GM23338 (cell line): ENCODE results near the gene IER5. TPM values are rescaled to one million over a fixed set of nuclear protein-coding genes. Genes with fewer than 3 reads are reported as not detected.

ENCODE experiments used
- ATAC-seq: fragments of 200-7000 bp; cut with Tn5 transposase; 3 replicates; pipeline ENCODE4 v1.9.1; 2020
- DNase-seq: peaks from one replicate; pipeline ENCODE4 v3.0.0-alpha.2; 2015; ENCODE audit warnings: low spot score
- H2AFZ ChIP-seq: fragments of 200-600 bp; sonication (generic); 2 replicates; pipeline ENCODE4 v1.8.0; 2016; ENCODE audit warnings: antibody characterized with exemption, mild to moderate bottlenecking, moderate library complexity
- H3F3A ChIP-seq: fragments of 200-600 bp; sonication (generic); replicated peaks from 2 replicates; pipeline ENCODE4 v1.8.0; 2017; ENCODE audit warnings: antibody characterized with exemption, mixed run types, low read depth
- H3K27ac ChIP-seq: fragments of 200-600 bp; sonication (generic); 2 replicates; pipeline ENCODE4 v1.6.1; 2016; ENCODE audit warnings: low read depth
- H3K27me3 ChIP-seq: fragments of 200-600 bp; sonication (generic); 2 replicates; pipeline ENCODE4 v1.8.0; 2016; ENCODE audit warnings: mild to moderate bottlenecking, mixed run types, moderate library complexity; ENCODE audit not compliant: insufficient read depth
- H3K36me3 ChIP-seq: fragments of 200-600 bp; sonication (generic); 2 replicates; pipeline ENCODE4 v1.8.0; 2016; ENCODE audit warnings: mild to moderate bottlenecking; ENCODE audit not compliant: insufficient read depth
- H3K4me1 ChIP-seq: fragments of 200-600 bp; sonication (generic); 2 replicates; pipeline ENCODE4 v1.8.0; 2016; ENCODE audit warnings: mild to moderate bottlenecking, moderate library complexity; ENCODE audit not compliant: insufficient read depth
- H3K4me2 ChIP-seq: fragments of 200-600 bp; sonication (generic); 2 replicates; pipeline ENCODE4 v1.7.1; 2017; ENCODE audit warnings: mixed run types
- H3K4me3 ChIP-seq: fragments of 200-600 bp; sonication (generic); 2 replicates; pipeline ENCODE4 v1.6.1; 2016; ENCODE audit warnings: mixed run types
- H3K79me2 ChIP-seq: fragments of 200-600 bp; sonication (generic); replicated peaks from 2 replicates; pipeline ENCODE4 v1.8.0; 2017; ENCODE audit warnings: mild to moderate bottlenecking; ENCODE audit not compliant: insufficient read depth
- H3K9me2 ChIP-seq: fragments of 200-600 bp; sonication (generic); 2 replicates; pipeline ENCODE4 v1.8.0; 2017; ENCODE audit not compliant: insufficient read depth
- H4K20me1 ChIP-seq: fragments of 200-600 bp; sonication (generic); replicated peaks from 2 replicates; pipeline ENCODE4 v1.8.0; 2017; ENCODE audit warnings: mild to moderate bottlenecking; ENCODE audit not compliant: insufficient read depth
- H3K27ac Mint-ChIP-seq: 2 replicates; pipeline ENCODE4 v1.8.0; 2020; ENCODE audit warnings: inconsistent platforms, mild to moderate bottlenecking, moderate library complexity, mixed read lengths
- H3K27me3 Mint-ChIP-seq: 3 replicates; pipeline ENCODE4 v1.8.0; 2022; ENCODE audit warnings: low read depth, mild to moderate bottlenecking, moderate library complexity, mixed read lengths, inconsistent platforms; ENCODE audit not compliant: insufficient read depth, poor library complexity
- H3K36me3 Mint-ChIP-seq: 3 replicates; pipeline ENCODE4 v1.8.0; 2021; ENCODE audit warnings: low read depth, mild to moderate bottlenecking, inconsistent platforms, moderate library complexity, mixed read lengths
- H3K4me1 Mint-ChIP-seq: 3 replicates; pipeline ENCODE4 v1.8.0; 2020; ENCODE audit warnings: mild to moderate bottlenecking, inconsistent platforms, mixed read lengths
- H3K4me3 Mint-ChIP-seq: 3 replicates; pipeline ENCODE4 v1.8.0; 2021; ENCODE audit warnings: moderate library complexity, mild to moderate bottlenecking, inconsistent platforms, mixed read lengths
- H3K9me3 Mint-ChIP-seq: 3 replicates; pipeline ENCODE4 v1.8.0; 2020; ENCODE audit warnings: moderate library complexity, mild to moderate bottlenecking, inconsistent platforms, mixed read lengths
- EZH2phosphoT487 ChIP-seq: fragments of 200-600 bp; sonication (generic); IDR thresholded peaks from one replicate; pipeline ENCODE4 v1.8.1; 2018; ENCODE audit warnings: antibody characterized with exemption; ENCODE audit not compliant: unreplicated experiment
- NANOG ChIP-seq: IDR thresholded peaks from 2 replicates; pipeline ENCODE4 v1.6.1; 2016; ENCODE audit warnings: antibody characterized with exemption, borderline replicate concordance
- POLR2AphosphoS5 ChIP-seq: IDR thresholded peaks from 2 replicates; pipeline ENCODE4 v1.6.1; 2016; ENCODE audit warnings: antibody characterized with exemption, low read depth
- ZNF114 ChIP-seq: fragments of 250-450 bp; sonication (Bioruptor Pico); IDR thresholded peaks from 2 replicates; pipeline ENCODE4 v1.5.0; 2020; ENCODE audit warnings: mild to moderate bottlenecking, moderate library complexity
- ZNF331 ChIP-seq: fragments of 250-450 bp; sonication (Bioruptor Pico); IDR thresholded peaks from 2 replicates; pipeline ENCODE4 v1.5.0; 2020; ENCODE audit warnings: low read depth, mild to moderate bottlenecking, moderate library complexity
- polyA plus RNA-seq: library from polyadenylated mRNA; unstranded; fragments of >200 nt; fragmentation: Nextera tagmentation; extraction: Ambion mirVana; gene quantifications from 2 replicates; pipeline ENCODE4 v1.2.1, GENCODE V29; 2016
- total RNA-seq: library from RNA; depleted of rRNA; stranded (reverse); fragments of >200 nt; shearing (Covaris generic); gene quantifications from 2 replicates; pipeline ENCODE4 v1.2.3, GENCODE V29; 2014
- TF ChIP-seq, protein P1 (sequence below), 2 experiments: fragments of 200-600 bp in 1 of 2; sonication (generic) in 1 of 2; conservative IDR thresholded peaks; 2 replicates each; pipeline versions ENCODE4 v1.5.1 to v1.6.1; 2016 to 2017; ENCODE audit warnings: antibody characterized with exemption in 2 of 2, low read depth in 2 of 2, mild to moderate bottlenecking in 2 of 2, moderate library complexity in 1 of 2
- TF ChIP-seq, protein P2 (sequence below): IDR thresholded peaks from 2 replicates; pipeline ENCODE4 v1.6.1; 2016; ENCODE audit warnings: antibody characterized with exemption
- TF ChIP-seq, protein P3 (sequence below): fragments of 250-450 bp; sonication (Bioruptor Pico); IDR thresholded peaks from 2 replicates; pipeline ENCODE4 v1.5.0; 2020; ENCODE audit warnings: mild to moderate bottlenecking, moderate library complexity

IER5 gene
- total and polyA plus RNA-seq, 2 experiments from 2014 or later: 3.8 to 9.5 TPM

DNA sequence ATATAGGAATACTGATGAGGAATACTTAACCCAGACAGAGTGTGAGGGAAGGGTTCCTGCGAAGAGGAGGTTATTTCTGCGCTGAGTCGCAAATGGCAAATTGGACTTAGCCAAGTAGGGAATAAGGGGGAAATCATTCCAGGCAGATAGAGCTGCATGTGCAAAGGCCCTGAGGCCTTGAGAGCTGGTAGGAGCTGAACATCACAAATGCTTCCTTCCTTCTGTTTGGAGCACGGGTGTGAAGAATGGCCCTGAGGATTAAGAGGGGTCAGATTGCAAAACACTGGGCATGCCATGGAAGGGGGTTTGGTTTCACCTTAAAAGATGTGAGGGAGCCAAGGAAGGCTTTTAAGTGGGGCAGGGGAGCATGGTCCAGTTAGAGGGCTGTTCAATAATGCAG lies 12.4 kb downstream of the IER5 start (continued):
- TF ChIP-seq, protein P1, sequence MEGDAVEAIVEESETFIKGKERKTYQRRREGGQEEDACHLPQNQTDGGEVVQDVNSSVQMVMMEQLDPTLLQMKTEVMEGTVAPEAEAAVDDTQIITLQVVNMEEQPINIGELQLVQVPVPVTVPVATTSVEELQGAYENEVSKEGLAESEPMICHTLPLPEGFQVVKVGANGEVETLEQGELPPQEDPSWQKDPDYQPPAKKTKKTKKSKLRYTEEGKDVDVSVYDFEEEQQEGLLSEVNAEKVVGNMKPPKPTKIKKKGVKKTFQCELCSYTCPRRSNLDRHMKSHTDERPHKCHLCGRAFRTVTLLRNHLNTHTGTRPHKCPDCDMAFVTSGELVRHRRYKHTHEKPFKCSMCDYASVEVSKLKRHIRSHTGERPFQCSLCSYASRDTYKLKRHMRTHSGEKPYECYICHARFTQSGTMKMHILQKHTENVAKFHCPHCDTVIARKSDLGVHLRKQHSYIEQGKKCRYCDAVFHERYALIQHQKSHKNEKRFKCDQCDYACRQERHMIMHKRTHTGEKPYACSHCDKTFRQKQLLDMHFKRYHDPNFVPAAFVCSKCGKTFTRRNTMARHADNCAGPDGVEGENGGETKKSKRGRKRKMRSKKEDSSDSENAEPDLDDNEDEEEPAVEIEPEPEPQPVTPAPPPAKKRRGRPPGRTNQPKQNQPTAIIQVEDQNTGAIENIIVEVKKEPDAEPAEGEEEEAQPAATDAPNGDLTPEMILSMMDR (conservative IDR thresholded peaks at IDR 0.05; ENCODE audit: low read depth in 2 of 2): no peak
- TF ChIP-seq POLR2AphosphoS5 (no peak), EZH2phosphoT487 (no peak), NANOG (no peak), ZNF114 (CRISPR knock-in tag) (no peak), ZNF331 (CRISPR knock-in tag) (no peak)

DNA sequence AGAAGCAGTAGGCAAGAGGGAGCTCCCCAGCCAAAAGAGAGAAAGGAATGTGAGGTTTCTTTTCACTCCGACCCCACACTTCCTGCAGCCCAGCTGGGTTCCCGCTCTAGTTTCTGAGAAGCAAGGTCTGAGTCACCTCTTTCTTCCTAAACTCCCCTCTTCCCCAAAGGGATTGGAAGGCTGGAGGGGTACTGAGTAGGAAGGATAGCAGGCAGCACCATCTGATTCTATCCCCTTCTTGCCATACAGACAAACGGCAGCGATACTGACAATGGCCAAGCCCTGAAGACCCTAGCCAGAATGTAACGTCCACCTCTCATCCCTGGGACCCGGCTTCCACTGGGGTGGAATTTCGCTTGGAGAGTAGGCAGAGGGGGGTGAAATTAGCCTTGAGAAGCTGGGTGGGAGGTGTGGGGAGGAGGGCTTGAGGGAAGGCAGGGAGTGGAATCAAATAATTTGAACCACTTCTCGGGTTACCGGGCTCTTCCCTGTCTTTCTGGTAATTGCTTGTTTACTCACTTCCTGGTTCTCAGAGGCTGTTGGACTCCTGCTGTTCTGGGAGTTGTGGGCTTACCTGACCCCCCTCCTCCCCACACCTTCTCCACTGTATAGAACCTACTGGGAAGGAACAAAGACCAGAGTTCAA lies 13.2 kb downstream of the IER5 start:
- Histone ChIP-seq H3K9me2 (no peaks in the 10 kb centered on the region), H3K4me3 (peak overlapping the region; percentile 54), H3K36me3 (no peaks in the 10 kb centered on the region), H3K27me3 (peaks cover 82% of the 10 kb centered on the region), H3K4me1 (peaks cover 74% of the 10 kb centered on the region), H3F3A (peaks cover 21% of the 10 kb centered on the region; the same call in 1 of the 2 replicates), H3K27ac (peak overlapping the region; percentile 95), H3K79me2 (no peaks in the 10 kb centered on the region), H4K20me1 (no peaks in the 10 kb centered on the region; the same call in 1 of the 2 replicates), H3K4me2 (peak overlapping the region; percentile 79), H2AFZ (no peak overlapping the region)
- peak overlapping the region; percentile 71 for H3K4me3 Mint-ChIP-seq
- DNase-seq: peak; percentile 93
- H3K27me3 Mint-ChIP-seq: peaks cover 48% of the 10 kb centered on the region
- peak; percentile 34 for ATAC-seq
- no peaks in the 10 kb centered on the region; the same call in 2 of the 3 replicates for H3K9me3 Mint-ChIP-seq
- TF ChIP-seq, protein P2, sequence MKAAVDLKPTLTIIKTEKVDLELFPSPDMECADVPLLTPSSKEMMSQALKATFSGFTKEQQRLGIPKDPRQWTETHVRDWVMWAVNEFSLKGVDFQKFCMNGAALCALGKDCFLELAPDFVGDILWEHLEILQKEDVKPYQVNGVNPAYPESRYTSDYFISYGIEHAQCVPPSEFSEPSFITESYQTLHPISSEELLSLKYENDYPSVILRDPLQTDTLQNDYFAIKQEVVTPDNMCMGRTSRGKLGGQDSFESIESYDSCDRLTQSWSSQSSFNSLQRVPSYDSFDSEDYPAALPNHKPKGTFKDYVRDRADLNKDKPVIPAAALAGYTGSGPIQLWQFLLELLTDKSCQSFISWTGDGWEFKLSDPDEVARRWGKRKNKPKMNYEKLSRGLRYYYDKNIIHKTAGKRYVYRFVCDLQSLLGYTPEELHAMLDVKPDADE: 0 out of 2 replicates have a peak, but pooled peaks have one; percentile 11
- TF ChIP-seq ZNF114 (CRISPR knock-in tag): no peak
- TF ChIP-seq, protein P1 (conservative IDR thresholded peaks at IDR 0.05; ENCODE audit: low read depth in 2 of 2): no peak
- TF ChIP-seq, protein P3, sequence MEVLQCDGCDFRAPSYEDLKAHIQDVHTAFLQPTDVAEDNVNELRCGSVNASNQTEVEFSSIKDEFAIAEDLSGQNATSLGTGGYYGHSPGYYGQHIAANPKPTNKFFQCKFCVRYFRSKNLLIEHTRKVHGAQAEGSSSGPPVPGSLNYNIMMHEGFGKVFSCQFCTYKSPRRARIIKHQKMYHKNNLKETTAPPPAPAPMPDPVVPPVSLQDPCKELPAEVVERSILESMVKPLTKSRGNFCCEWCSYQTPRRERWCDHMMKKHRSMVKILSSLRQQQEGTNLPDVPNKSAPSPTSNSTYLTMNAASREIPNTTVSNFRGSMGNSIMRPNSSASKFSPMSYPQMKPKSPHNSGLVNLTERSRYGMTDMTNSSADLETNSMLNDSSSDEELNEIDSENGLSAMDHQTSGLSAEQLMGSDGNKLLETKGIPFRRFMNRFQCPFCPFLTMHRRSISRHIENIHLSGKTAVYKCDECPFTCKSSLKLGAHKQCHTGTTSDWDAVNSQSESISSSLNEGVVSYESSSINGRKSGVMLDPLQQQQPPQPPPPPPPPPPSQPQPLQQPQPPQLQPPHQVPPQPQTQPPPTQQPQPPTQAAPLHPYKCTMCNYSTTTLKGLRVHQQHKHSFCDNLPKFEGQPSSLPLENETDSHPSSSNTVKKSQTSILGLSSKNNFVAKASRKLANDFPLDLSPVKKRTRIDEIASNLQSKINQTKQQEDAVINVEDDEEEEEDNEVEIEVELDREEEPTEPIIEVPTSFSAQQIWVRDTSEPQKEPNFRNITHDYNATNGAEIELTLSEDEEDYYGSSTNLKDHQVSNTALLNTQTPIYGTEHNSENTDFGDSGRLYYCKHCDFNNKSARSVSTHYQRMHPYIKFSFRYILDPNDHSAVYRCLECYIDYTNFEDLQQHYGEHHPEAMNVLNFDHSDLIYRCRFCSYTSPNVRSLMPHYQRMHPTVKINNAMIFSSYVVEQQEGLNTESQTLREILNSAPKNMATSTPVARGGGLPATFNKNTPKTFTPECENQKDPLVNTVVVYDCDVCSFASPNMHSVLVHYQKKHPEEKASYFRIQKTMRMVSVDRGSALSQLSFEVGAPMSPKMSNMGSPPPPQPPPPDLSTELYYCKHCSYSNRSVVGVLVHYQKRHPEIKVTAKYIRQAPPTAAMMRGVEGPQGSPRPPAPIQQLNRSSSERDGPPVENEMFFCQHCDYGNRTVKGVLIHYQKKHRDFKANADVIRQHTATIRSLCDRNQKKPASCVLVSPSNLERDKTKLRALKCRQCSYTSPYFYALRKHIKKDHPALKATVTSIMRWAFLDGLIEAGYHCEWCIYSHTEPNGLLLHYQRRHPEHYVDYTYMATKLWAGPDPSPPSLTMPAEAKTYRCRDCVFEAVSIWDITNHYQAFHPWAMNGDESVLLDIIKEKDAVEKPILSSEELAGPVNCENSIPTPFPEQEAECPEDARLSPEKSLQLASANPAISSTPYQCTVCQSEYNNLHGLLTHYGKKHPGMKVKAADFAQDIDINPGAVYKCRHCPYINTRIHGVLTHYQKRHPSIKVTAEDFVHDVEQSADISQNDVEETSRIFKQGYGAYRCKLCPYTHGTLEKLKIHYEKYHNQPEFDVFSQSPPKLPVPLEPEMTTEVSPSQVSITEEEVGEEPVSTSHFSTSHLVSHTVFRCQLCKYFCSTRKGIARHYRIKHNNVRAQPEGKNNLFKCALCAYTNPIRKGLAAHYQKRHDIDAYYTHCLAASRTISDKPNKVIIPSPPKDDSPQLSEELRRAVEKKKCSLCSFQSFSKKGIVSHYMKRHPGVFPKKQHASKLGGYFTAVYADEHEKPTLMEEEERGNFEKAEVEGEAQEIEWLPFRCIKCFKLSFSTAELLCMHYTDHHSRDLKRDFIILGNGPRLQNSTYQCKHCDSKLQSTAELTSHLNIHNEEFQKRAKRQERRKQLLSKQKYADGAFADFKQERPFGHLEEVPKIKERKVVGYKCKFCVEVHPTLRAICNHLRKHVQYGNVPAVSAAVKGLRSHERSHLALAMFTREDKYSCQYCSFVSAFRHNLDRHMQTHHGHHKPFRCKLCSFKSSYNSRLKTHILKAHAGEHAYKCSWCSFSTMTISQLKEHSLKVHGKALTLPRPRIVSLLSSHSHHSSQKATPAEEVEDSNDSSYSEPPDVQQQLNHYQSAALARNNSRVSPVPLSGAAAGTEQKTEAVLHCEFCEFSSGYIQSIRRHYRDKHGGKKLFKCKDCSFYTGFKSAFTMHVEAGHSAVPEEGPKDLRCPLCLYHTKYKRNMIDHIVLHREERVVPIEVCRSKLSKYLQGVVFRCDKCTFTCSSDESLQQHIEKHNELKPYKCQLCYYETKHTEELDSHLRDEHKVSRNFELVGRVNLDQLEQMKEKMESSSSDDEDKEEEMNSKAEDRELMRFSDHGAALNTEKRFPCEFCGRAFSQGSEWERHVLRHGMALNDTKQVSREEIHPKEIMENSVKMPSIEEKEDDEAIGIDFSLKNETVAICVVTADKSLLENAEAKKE (CRISPR knock-in tag): peak; percentile 84
- H3K27ac Mint-ChIP-seq: peak overlapping the region; percentile 96
- H3K4me1 Mint-ChIP-seq: peaks cover 83% of the 10 kb centered on the region
- H3K36me3 Mint-ChIP-seq: peaks cover 4% of the 10 kb centered on the region; the same call in 1 of the 3 replicates
